Measurements from ENCODE around the gene PPP5C. TPM values are rescaled to one million over a fixed set of nuclear protein-coding genes. Genes with fewer than 3 reads are reported as not detected.
A peak's percentile ranks its signal among the peaks of the same experiment; 100 is the strongest.

Gene PPP5C
- total RNA-seq, 1 donor from 2014 or later = 114 TPM

GRCh38 chr19:46407856-46408663, 61.2 kb downstream of the PPP5C start:
- Mint-ChIP-seq H3K9me3 (no peaks in the 10 kb centered on the region), H3K4me3 (peak overlapping the region; percentile 78), H3K4me1 (peaks cover 71% of the 10 kb centered on the region), H3K27me3 (ENCODE audit: low read depth) (peaks cover 44% of the 10 kb centered on the region), H3K27ac (ENCODE audit: unreplicated experiment) (peak overlapping the region; percentile 97), H3K36me3 (ENCODE audit: low read depth) (peaks cover 4% of the 10 kb centered on the region)
- TF ChIP-seq CTCF (conservative IDR thresholded peaks at IDR 0.05) = no peak
- DNase-seq (ENCODE audit: low read depth, low spot score) = no peak

GRCh38 chr19:46408664-46409039, 61.8 kb downstream of the PPP5C start:
- Mint-ChIP-seq H3K27me3 (ENCODE audit: low read depth) (peaks cover 44% of the 10 kb centered on the region), H3K4me3 (peak overlapping the region; percentile 78), H3K4me1 (peaks cover 73% of the 10 kb centered on the region), H3K27ac (ENCODE audit: unreplicated experiment) (peak overlapping the region; percentile 97), H3K36me3 (ENCODE audit: low read depth) (peaks cover 5% of the 10 kb centered on the region), H3K9me3 (no peaks in the 10 kb centered on the region)
- no peak for DNase-seq (ENCODE audit: low read depth, low spot score)
- TF ChIP-seq CTCF (conservative IDR thresholded peaks at IDR 0.05) = no peak

GRCh38 chr19:46409191-46409590, 62.3 kb downstream of the PPP5C start:
- Mint-ChIP-seq H3K4me3 (peak overlapping the region; percentile 72), H3K4me1 (peaks cover 73% of the 10 kb centered on the region), H3K27ac (ENCODE audit: unreplicated experiment) (no peak overlapping the region), H3K36me3 (ENCODE audit: low read depth) (peaks cover 6% of the 10 kb centered on the region), H3K9me3 (no peaks in the 10 kb centered on the region), H3K27me3 (ENCODE audit: low read depth) (peaks cover 39% of the 10 kb centered on the region)
- no peak for DNase-seq (ENCODE audit: low read depth, low spot score)
- no peak for TF ChIP-seq CTCF (conservative IDR thresholded peaks at IDR 0.05)

- no peak for DNase-seq (ENCODE audit: low read depth, low spot score)
- peaks cover 6% of the 10 kb centered on the region for H3K36me3 Mint-ChIP-seq (ENCODE audit: low read depth)
- no peaks in the 10 kb centered on the region for H3K9me3 Mint-ChIP-seq
- TF ChIP-seq CTCF (conservative IDR thresholded peaks at IDR 0.05) = no peak
- peaks cover 72% of the 10 kb centered on the region for H3K4me1 Mint-ChIP-seq
- no peak overlapping the region for H3K27ac Mint-ChIP-seq (ENCODE audit: unreplicated experiment)
- peak overlapping the region; percentile 77 for H3K4me3 Mint-ChIP-seq
- H3K27me3 Mint-ChIP-seq (ENCODE audit: low read depth) = peaks cover 29% of the 10 kb centered on the region
These were observed 63.6 kb downstream of the PPP5C start for GRCh38 chr19:46410205-46411087.

GRCh38 chr19:46411088-46411924, 64.4 kb downstream of the PPP5C start:
- H3K36me3 Mint-ChIP-seq (ENCODE audit: low read depth) = peaks cover 6% of the 10 kb centered on the region
- H3K27me3 Mint-ChIP-seq (ENCODE audit: low read depth) = peaks cover 24% of the 10 kb centered on the region
- peaks cover 80% of the 10 kb centered on the region for H3K4me1 Mint-ChIP-seq
- TF ChIP-seq CTCF (conservative IDR thresholded peaks at IDR 0.05) = no peak
- H3K27ac Mint-ChIP-seq (ENCODE audit: unreplicated experiment) = peak overlapping the region; percentile 19
- H3K9me3 Mint-ChIP-seq = no peaks in the 10 kb centered on the region
- no peak for DNase-seq (ENCODE audit: low read depth, low spot score)
- peak overlapping the region; percentile 76 for H3K4me3 Mint-ChIP-seq

All from neural crest cell (in vitro differentiated cells).